ENCODE measurements around the gene ATP1A4. TPM values are rescaled to one million over a fixed set of nuclear protein-coding genes. Genes with fewer than 3 reads are reported as not detected.
"Not testable (repeated sequence)": the region's sequence is repeated elsewhere in the genome, so short reads cannot be mapped to it uniquely, and the experiment has no call there.

Gene ATP1A4
- not detected for total RNA-seq

GRCh38 chr1:160151303-160151702 is at the start of gene ATP1A4:
TSS of gene ATP1A4 (plus strand) at chr1:160151603. CDS start at chr1:160152041, 438 bp downstream.
- DNase-seq: no peak

- DNase-seq: no peak
These were observed 49.5 kb upstream of the ATP1A4 start for GRCh38 chr1:160101717-160102522.

- DNase-seq: no peak
These were observed 47.6 kb upstream of the ATP1A4 start for GRCh38 chr1:160103658-160104408.

GRCh38 chr1:160104486-160104885 is 46.9 kb upstream of the ATP1A4 start:
- no peak for DNase-seq

GRCh38 chr1:160105155-160105554 is 46.2 kb upstream of the ATP1A4 start:
- DNase-seq: no peak

- no peak for DNase-seq
These were observed 43.9 kb upstream of the ATP1A4 start for GRCh38 chr1:160107512-160107911.

- no peak for DNase-seq
These were observed 42.3 kb upstream of the ATP1A4 start for GRCh38 chr1:160108888-160109662.

- no peak for DNase-seq
These were observed 41.7 kb upstream of the ATP1A4 start for GRCh38 chr1:160109686-160110085.

- not testable (repeated sequence) for DNase-seq
These were observed 39.9 kb upstream of the ATP1A4 start for GRCh38 chr1:160111462-160111861.

GRCh38 chr1:160112357-160112756 is 39.0 kb upstream of the ATP1A4 start:
- DNase-seq: no peak

- DNase-seq: no peak
These were observed 38.0 kb upstream of the ATP1A4 start for GRCh38 chr1:160113407-160113806.

- no peak for DNase-seq
These were observed 37.3 kb upstream of the ATP1A4 start for GRCh38 chr1:160114085-160114484.

- no peak for DNase-seq
These were observed 35.7 kb upstream of the ATP1A4 start, which contains the start of gene ATP1A2 for GRCh38 chr1:160115545-160116282. TSS of gene ATP1A2 (plus strand) at chr1:160115759. CDS start at chr1:160115862, 103 bp downstream.

GRCh38 chr1:160116283-160117147 is 34.9 kb upstream of the ATP1A4 start:
- DNase-seq: no peak

- DNase-seq: no peak
These were observed 34.1 kb upstream of the ATP1A4 start for GRCh38 chr1:160117300-160117699.

GRCh38 chr1:160117709-160118183 is 33.7 kb upstream of the ATP1A4 start:
- no peak for DNase-seq

- no peak for DNase-seq
These were observed 32.5 kb upstream of the ATP1A4 start for GRCh38 chr1:160118928-160119327.

- DNase-seq: no peak
These were observed 30.6 kb upstream of the ATP1A4 start for GRCh38 chr1:160120797-160121196.

GRCh38 chr1:160121388-160121787 is 30.0 kb upstream of the ATP1A4 start:
- no peak for DNase-seq

- no peak for DNase-seq
These were observed 28.4 kb upstream of the ATP1A4 start for GRCh38 chr1:160122978-160123495.

- no peak for DNase-seq
These were observed 27.7 kb upstream of the ATP1A4 start for GRCh38 chr1:160123726-160124125.

Measured in effector CD4-positive, alpha-beta T cell (primary cell).